ENCODE data around the gene PLEKHM3. TPM values are rescaled to one million over a fixed set of nuclear protein-coding genes. Genes with fewer than 3 reads are reported as not detected.

PLEKHM3 gene
- total RNA-seq, 1 donor from 2014 or later: 12.1 TPM

DNA sequence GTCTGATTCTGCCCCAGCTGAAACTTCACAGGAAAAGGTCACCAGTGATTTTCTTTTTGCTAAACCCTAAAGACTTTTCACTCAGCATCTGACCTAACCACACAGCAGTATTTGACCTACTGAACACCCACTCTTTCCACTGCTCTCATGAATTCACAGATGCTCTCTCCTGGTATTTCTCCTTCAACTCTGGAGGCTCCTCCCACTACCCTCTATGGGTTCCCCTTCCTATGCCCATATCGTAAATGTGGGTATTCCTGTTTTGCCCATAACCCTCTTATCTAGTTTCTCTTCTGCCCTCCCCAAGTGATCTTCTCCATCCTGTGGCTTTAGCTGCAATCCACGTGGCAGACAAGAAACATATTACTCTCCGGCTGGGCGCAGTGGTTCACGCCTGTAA lies 7.6 kb downstream of the PLEKHM3 start:
- Mint-ChIP-seq H3K4me1 (ENCODE audit: unreplicated experiment) (peaks cover 4% of the 10 kb centered on the region), H3K27ac (no peak overlapping the region), H3K36me3 (no peaks in the 10 kb centered on the region), H3K4me3 (no peak overlapping the region), H3K27me3 (no peaks in the 10 kb centered on the region), H3K9me3 (no peaks in the 10 kb centered on the region)
- TF ChIP-seq, protein P1, sequence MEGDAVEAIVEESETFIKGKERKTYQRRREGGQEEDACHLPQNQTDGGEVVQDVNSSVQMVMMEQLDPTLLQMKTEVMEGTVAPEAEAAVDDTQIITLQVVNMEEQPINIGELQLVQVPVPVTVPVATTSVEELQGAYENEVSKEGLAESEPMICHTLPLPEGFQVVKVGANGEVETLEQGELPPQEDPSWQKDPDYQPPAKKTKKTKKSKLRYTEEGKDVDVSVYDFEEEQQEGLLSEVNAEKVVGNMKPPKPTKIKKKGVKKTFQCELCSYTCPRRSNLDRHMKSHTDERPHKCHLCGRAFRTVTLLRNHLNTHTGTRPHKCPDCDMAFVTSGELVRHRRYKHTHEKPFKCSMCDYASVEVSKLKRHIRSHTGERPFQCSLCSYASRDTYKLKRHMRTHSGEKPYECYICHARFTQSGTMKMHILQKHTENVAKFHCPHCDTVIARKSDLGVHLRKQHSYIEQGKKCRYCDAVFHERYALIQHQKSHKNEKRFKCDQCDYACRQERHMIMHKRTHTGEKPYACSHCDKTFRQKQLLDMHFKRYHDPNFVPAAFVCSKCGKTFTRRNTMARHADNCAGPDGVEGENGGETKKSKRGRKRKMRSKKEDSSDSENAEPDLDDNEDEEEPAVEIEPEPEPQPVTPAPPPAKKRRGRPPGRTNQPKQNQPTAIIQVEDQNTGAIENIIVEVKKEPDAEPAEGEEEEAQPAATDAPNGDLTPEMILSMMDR (conservative IDR thresholded peaks at IDR 0.05): no peak
- DNase-seq (ENCODE audit: extremely low spot score, unreplicated experiment): no peak

DNA sequence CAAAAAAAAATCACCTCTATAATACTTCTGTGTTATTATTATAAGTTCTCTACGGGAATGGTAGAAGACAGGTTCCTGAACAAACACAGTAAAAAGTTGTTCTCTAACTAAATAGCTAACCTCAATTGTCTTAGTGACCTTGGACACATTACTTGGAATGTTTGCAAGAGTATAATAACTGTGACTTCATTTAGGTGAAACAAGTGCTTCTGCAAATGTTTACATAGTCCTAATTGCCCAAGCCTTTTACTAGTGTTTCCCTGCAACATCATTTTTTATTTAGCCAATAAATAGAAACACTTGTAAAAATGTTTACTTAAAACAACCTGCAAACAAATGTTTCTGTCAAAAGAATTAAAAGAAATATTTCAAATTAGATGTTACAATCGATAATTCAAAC lies 9.9 kb downstream of the PLEKHM3 start:
- H3K9me3 Mint-ChIP-seq: no peaks in the 10 kb centered on the region
- H3K36me3 Mint-ChIP-seq: no peaks in the 10 kb centered on the region
- TF ChIP-seq, protein P1 (conservative IDR thresholded peaks at IDR 0.05): no peak
- no peak overlapping the region for H3K27ac Mint-ChIP-seq
- no peak overlapping the region for H3K4me3 Mint-ChIP-seq
- H3K27me3 Mint-ChIP-seq: no peaks in the 10 kb centered on the region
- DNase-seq (ENCODE audit: extremely low spot score, unreplicated experiment): no peak
- peaks cover 4% of the 10 kb centered on the region for H3K4me1 Mint-ChIP-seq (ENCODE audit: unreplicated experiment)

DNA sequence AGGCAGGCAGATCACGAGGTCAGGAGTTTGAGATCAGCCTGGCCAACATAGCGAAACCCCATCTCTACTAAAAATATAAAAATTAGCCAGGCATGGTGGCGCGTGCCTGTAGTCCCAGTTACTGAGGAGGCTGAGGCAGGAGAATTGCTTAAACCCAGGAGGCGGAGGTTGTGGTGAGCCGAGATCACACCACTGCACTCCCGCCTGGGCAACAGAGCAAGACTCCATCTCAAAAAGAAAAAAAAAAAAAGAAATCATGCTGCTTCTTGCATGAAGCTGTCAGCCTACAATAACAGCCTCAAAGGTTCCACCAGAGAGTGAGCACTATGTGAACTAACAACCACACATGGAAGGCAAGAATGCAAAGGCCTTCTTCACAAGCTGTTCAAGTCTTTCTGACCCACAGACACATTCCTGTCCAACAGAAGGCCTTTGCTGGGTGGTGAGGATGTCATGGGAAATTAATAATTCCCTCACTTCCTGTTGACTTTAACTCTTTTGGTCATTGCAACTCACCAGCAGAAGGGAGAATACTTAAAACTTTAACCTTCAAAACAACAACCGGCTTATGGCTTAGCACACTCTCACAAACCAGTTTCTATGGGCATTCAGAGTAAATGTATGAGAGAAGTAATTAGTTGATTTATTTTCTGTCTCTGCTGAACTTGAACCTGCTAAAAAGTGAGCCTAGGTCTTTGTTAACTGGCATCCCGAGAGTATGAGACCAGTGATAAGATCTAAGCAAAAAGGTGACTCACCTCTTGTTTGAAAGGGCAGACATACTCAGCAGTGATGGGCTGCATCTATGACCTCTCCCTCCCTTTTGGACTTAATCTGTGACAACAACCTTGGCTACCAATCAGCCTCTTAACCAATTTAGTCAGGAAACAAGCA lies 11.8 kb downstream of the PLEKHM3 start:
- TF ChIP-seq, protein P1 (conservative IDR thresholded peaks at IDR 0.05): no peak
- Mint-ChIP-seq H3K27me3 (no peaks in the 10 kb centered on the region), H3K9me3 (no peaks in the 10 kb centered on the region), H3K36me3 (peaks cover 3% of the 10 kb centered on the region), H3K4me3 (no peak overlapping the region), H3K27ac (peak overlapping the region; percentile 41), H3K4me1 (ENCODE audit: unreplicated experiment) (peaks cover 4% of the 10 kb centered on the region)
- no peak for DNase-seq (ENCODE audit: extremely low spot score, unreplicated experiment)

DNA sequence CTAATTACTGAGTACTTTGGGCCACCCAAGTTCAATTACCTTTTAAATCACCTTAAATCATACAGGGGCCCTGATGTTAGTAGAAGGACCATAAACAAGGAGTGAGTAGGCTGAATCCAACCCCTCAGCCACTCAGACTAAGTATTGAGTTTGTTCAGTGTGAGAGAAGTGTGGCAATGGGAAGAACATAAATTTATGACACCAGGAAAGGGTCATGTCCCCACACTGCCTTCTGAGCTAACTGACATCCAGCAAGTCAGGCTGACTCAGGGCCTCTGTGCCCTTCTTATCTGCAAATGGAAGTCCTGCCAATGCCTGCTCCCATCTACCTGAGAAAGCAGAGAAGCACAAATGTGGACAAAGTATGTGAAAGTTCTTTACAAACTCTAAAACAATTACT lies 12.9 kb downstream of the PLEKHM3 start:
- DNase-seq (ENCODE audit: extremely low spot score, unreplicated experiment): no peak
- Mint-ChIP-seq H3K27ac (peak overlapping the region; percentile 35), H3K4me3 (no peak overlapping the region), H3K36me3 (peaks cover 4% of the 10 kb centered on the region), H3K27me3 (no peaks in the 10 kb centered on the region), H3K9me3 (no peaks in the 10 kb centered on the region), H3K4me1 (ENCODE audit: unreplicated experiment) (peaks cover 4% of the 10 kb centered on the region)
- TF ChIP-seq, protein P1 (conservative IDR thresholded peaks at IDR 0.05): no peak

DNA sequence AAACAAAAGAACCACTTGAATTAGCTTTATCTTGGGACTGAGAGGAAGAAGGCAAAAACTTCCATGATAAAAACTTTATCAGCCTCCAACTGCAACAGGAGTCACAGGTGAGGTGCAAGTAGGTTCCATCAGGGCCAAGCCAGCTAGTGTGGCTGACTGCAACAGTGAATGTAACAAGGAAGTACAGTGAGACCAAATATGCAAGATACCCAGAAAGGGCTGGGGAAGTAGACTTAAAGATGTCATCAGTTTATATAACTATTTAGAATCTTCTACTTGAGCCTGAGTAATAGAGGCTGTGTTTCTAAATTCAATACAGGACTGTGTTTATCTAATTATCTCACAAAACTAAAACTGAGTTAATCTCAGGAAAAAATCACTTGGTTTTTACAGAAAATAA lies 14.8 kb downstream of the PLEKHM3 start:
- Mint-ChIP-seq H3K36me3 (peaks cover 7% of the 10 kb centered on the region), H3K9me3 (no peaks in the 10 kb centered on the region), H3K27ac (no peak overlapping the region), H3K27me3 (no peaks in the 10 kb centered on the region), H3K4me1 (ENCODE audit: unreplicated experiment) (peaks cover 4% of the 10 kb centered on the region), H3K4me3 (no peak overlapping the region)
- TF ChIP-seq, protein P1 (conservative IDR thresholded peaks at IDR 0.05): no peak
- no peak for DNase-seq (ENCODE audit: extremely low spot score, unreplicated experiment)

Measured in type B pancreatic cell (in vitro differentiated cells).